MCF 10A (cell line): ENCODE measurements around the gene PVALEF. TPM values are rescaled to one million over a fixed set of nuclear protein-coding genes. Genes with fewer than 3 reads are reported as not detected.

ENCODE experiments used
- BruUV-seq: library from RNA; stranded (reverse); fragments of 400-500 nt; replicated peaks from 2 replicates; lab custom pipeline; 2021; lab: Mats Ljungman, UMichigan
- CTCF ChIA-PET: fragments of 300-600 bp; sonication (Branson Sonifier 250); formaldehyde crosslinking; extraction: SDS; loops from one replicate; lab custom pipeline; 2021; ENCODE audit warnings: antibody characterized with exemption, inconsistent platforms; lab: Yijun Ruan, JAX
- POLR2A ChIA-PET: fragments of 300-600, 350-650 bp; sonication (Branson Sonifier 250); formaldehyde crosslinking; extraction: SDS; loops from one replicate; lab custom pipeline; 2020; ENCODE audit warnings: antibody characterized with exemption, inconsistent platforms; lab: Yijun Ruan, JAX
- DNase-seq: peaks from one replicate; pipeline ENCODE4 v3.0.0-alpha.2; 2018; ENCODE audit not compliant: unreplicated experiment
- H3K27ac Mint-ChIP-seq: one replicate; pipeline ENCODE4 v1.8.0; 2022; ENCODE audit warnings: mild to moderate bottlenecking, low read depth, mixed read lengths; ENCODE audit not compliant: unreplicated experiment
- H3K27me3 Mint-ChIP-seq: one replicate; pipeline ENCODE4 v1.8.0; 2022; ENCODE audit warnings: mixed read lengths; ENCODE audit not compliant: insufficient read depth, unreplicated experiment
- H3K36me3 Mint-ChIP-seq: one replicate; pipeline ENCODE4 v1.8.0; 2022; ENCODE audit warnings: mild to moderate bottlenecking, moderate library complexity, mixed read lengths; ENCODE audit not compliant: insufficient read depth, unreplicated experiment
- H3K4me1 Mint-ChIP-seq: one replicate; pipeline ENCODE4 v1.8.0; 2022; ENCODE audit warnings: mixed read lengths; ENCODE audit not compliant: insufficient read depth, unreplicated experiment
- H3K4me3 Mint-ChIP-seq: one replicate; pipeline ENCODE4 v1.8.0; 2022; ENCODE audit warnings: mild to moderate bottlenecking, moderate library complexity, mixed read lengths; ENCODE audit not compliant: unreplicated experiment
- H3K9me3 Mint-ChIP-seq: one replicate; pipeline ENCODE4 v1.8.0; 2022; ENCODE audit warnings: mixed read lengths; ENCODE audit not compliant: unreplicated experiment
- intact Hi-C: fragments of 100-400 bp; cut with micrococcal nuclease; formaldehyde crosslinking; loops from 2 replicates; pipeline ENCODE4 v1.14.1; 2022
- total RNA-seq: library from RNA; stranded (reverse); gene quantifications from 2 replicates; pipeline ENCODE4 v1.2.3, GENCODE V29; 2022
- TF ChIP-seq, protein P1 (sequence below): fragments of 200-600 bp; IDR thresholded peaks from one replicate; pipeline ENCODE4 v1.8.0; 2022; ENCODE audit warnings: antibody characterized with exemption, mild to moderate bottlenecking; ENCODE audit not compliant: unreplicated experiment

The PVALEF gene
- total RNA-seq, 1 experiment from 2014 or later = not detected

DNA sequence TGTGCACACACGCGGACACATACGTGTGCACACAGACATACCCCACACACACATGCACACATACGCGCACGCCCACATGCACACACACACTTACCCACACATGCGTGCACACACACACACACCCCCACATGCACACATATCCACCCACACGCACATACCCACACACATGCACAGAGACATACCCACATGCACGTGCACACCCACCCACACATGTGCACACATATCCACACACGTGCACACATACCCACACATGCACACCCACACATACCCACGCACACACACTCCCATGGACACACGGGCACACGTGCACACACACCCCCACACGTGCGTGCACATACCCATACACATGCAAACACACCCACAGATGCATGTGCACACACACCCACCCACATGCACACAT is 27.2 kb upstream of the PVALEF start:
- DNase-seq = no peak
- no peaks in the 10 kb centered on the region for H3K9me3 Mint-ChIP-seq
- POLR2A ChIA-PET = no interaction called here
- BruUV-seq = no TSS peak
- H3K4me1 Mint-ChIP-seq = peaks cover 6% of the 10 kb centered on the region
- TF ChIP-seq, protein P1, sequence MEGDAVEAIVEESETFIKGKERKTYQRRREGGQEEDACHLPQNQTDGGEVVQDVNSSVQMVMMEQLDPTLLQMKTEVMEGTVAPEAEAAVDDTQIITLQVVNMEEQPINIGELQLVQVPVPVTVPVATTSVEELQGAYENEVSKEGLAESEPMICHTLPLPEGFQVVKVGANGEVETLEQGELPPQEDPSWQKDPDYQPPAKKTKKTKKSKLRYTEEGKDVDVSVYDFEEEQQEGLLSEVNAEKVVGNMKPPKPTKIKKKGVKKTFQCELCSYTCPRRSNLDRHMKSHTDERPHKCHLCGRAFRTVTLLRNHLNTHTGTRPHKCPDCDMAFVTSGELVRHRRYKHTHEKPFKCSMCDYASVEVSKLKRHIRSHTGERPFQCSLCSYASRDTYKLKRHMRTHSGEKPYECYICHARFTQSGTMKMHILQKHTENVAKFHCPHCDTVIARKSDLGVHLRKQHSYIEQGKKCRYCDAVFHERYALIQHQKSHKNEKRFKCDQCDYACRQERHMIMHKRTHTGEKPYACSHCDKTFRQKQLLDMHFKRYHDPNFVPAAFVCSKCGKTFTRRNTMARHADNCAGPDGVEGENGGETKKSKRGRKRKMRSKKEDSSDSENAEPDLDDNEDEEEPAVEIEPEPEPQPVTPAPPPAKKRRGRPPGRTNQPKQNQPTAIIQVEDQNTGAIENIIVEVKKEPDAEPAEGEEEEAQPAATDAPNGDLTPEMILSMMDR = no peak
- CTCF ChIA-PET = no interaction called here
- H3K27ac Mint-ChIP-seq = no peak overlapping the region
- H3K4me3 Mint-ChIP-seq = no peak overlapping the region
- H3K36me3 Mint-ChIP-seq = no peaks in the 10 kb centered on the region
- intact Hi-C loops = no loop called here
- H3K27me3 Mint-ChIP-seq = no peaks in the 10 kb centered on the region

DNA sequence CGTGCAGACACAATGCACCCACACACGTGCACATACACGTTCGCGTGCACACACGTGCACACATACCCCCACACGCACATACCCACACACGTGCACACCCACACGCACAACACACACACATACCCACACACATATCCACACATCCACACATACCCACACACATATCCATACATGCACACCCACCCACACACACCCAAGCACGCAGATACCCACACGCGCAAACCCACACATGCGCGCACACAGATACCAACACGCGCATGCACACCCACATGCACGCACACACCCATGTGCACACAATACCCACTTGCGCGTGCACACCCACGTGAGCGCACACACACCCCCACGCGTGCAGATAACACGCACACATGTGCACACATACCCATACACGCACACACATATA is 26.8 kb upstream of the PVALEF start:
- no peak overlapping the region for H3K4me3 Mint-ChIP-seq
- no peaks in the 10 kb centered on the region for H3K36me3 Mint-ChIP-seq
- no peak overlapping the region for H3K27ac Mint-ChIP-seq
- POLR2A ChIA-PET = no interaction called here
- TF ChIP-seq, protein P1 = no peak
- peaks cover 6% of the 10 kb centered on the region for H3K4me1 Mint-ChIP-seq
- intact Hi-C loops = no loop called here
- no peaks in the 10 kb centered on the region for H3K27me3 Mint-ChIP-seq
- no peaks in the 10 kb centered on the region for H3K9me3 Mint-ChIP-seq
- BruUV-seq = no TSS peak
- DNase-seq = no peak
- CTCF ChIA-PET = no interaction called here

DNA sequence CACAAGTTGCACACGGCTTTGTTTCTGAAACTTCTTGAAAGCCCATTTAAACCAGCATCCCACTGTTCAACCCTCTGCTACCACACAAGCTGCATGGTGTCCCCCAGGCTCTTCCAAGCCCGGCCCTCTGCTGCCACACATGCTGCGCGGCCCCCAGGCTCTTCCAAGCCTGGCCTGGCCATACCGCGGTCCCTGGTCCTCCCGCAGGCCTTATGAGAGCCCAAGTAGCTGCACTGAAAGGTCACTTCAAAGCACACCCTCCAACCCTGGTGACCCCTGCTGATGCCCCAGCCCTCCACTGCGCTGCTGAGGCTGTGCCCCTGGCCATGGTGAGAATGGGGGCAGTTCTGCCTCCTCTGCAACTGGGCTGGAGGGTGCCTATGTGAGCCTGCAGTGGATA is 25.9 kb upstream of the PVALEF start:
- no peak overlapping the region for H3K4me3 Mint-ChIP-seq
- CTCF ChIA-PET = interaction anchor here (0.6 kb wide), 1 partner anchor 19 kb away, joined by 3 read pairs; no protein-coding TSS in a partner anchor
- no TSS peak for BruUV-seq
- POLR2A ChIA-PET = no interaction called here
- TF ChIP-seq, protein P1 = no peak
- H3K27me3 Mint-ChIP-seq = no peaks in the 10 kb centered on the region
- intact Hi-C loops = no loop called here
- no peak overlapping the region for H3K27ac Mint-ChIP-seq
- peaks cover 6% of the 10 kb centered on the region for H3K4me1 Mint-ChIP-seq
- H3K36me3 Mint-ChIP-seq = no peaks in the 10 kb centered on the region
- no peak for DNase-seq
- no peaks in the 10 kb centered on the region for H3K9me3 Mint-ChIP-seq

DNA sequence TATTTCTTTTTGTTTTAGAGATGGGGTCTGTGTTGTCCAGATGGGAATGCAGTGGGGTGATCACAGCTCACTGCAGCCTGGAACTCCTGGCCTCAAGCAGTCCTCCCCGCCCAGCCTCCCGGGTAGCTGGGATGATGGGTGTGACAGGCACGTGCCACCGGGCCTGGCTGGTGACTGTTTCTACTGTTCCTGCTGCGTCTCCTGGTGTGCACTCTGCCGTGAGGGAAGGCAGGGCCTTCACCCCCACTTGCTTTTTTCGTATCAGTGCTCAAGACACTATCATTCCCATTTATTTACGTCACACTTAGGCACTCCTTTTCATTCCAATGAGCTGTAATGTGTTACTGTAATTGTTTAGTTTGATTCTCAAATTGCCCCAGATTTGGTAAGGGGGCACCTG is 25.3 kb upstream of the PVALEF start:
- intact Hi-C loops = no loop called here
- ChIA-PET POLR2A (interaction anchor here (1.0 kb wide), 1 partner anchor 100 kb away, joined by 4 read pairs; the partner anchor contains the start of gene NDUFAF8), CTCF (interaction anchor here (0.6 kb wide), 2 partner anchors 19 to 460 kb away, joined by 3 to 6 read pairs; no protein-coding TSS in a partner anchor)
- no peaks in the 10 kb centered on the region for H3K9me3 Mint-ChIP-seq
- H3K36me3 Mint-ChIP-seq = no peaks in the 10 kb centered on the region
- no TSS peak for BruUV-seq
- no peak overlapping the region for H3K4me3 Mint-ChIP-seq
- H3K27me3 Mint-ChIP-seq = no peaks in the 10 kb centered on the region
- DNase-seq = no peak
- H3K27ac Mint-ChIP-seq = no peak overlapping the region
- H3K4me1 Mint-ChIP-seq = peaks cover 6% of the 10 kb centered on the region
- TF ChIP-seq, protein P1 = no peak
